NOMO-1 (cell line): ENCODE measurements around the gene TYR.
"Not testable (repeated sequence)": the region's sequence is repeated elsewhere in the genome, so short reads cannot be mapped to it uniquely, and the experiment has no call there.

Experiments
- DNase-seq, 2 experiments: peaks; one replicate each; lab custom pipeline; 2025; ENCODE audit not compliant: unreplicated experiment in 2 of 2; lab: John Stamatoyannopoulos, UW

TYR gene

DNA sequence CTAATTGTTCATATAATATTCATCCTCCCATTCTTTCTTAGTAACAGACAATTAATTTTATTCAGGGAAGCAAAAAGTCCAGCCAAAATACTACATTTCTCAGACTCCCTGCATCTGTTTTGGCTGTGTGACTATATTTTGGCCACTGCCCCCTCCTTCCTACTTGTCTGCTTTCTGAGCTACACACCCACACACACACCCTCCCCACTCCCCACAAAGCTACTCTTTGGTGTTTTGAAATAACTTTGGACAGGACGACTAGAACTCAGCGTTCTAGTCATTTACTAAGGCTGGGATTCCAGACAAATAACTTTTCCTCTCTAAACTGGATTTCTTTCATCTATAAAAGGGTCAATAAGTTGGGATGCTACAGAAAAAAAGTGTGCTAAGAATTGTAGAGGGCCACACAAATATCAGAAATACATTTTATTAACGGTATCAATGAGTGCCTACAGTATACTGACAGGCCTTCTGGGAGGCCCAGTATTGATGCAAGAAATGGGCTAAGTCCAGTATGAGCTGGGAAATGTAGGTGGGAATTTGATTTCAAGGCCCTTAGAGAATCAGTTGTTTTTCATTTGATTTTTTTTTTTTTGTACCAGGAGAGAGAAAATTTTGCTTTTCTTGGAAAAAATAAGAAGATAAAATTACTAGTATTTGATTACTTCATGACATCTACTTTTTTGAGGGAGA is 165.4 kb downstream of the TYR start:
- DNase-seq: not testable (repeated sequence)
